OCI-LY1 (cell line): Measurements from ENCODE around the gene PPM1B.

Experiments
- CTCF ChIP-seq: fragments of 200-600 bp; sonication (generic), shearing (Covaris generic); IDR thresholded peaks from 2 replicates; pipeline ENCODE4 v1.5.1; 2017; ENCODE audit warnings: mild to moderate bottlenecking, antibody characterized with exemption, low read length, moderate library complexity, mixed read lengths
- EZH2 ChIP-seq: fragments of 200-600 bp; sonication (generic), shearing (Covaris generic); IDR thresholded peaks from 2 replicates; pipeline ENCODE4 v1.8.0; 2017; ENCODE audit warnings: borderline replicate concordance, mixed run types, mild to moderate bottlenecking, antibody characterized with exemption, low read length, moderate library complexity, mixed read lengths

DNA sequence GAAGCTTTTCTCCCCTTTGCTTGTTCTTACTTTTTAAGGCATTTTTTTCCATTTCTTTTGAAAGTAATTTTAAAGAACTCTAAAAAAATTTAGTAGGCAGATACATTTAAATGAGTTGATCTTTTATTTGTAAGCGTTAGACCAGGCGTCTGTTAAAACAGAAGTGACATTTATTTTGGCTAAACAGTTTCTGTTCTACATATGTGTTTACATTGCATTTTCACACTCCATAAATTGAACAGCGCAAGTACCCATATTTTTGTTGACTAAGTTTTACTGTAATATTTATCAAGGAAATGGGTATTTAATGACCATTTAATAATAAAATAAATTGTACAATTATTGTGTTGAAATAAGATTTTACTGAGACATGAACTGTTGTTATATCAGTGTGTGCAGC is 21.9 kb downstream of the PPM1B start:
- TF ChIP-seq CTCF: no peak
- no peak for TF ChIP-seq EZH2
